OCI-LY7 (cell line): Measurements from ENCODE around the gene POLR1E.

ENCODE experiments used
- CTCF ChIP-seq: fragments of 200-600 bp; sonication (generic); conservative IDR thresholded peaks from 2 replicates; pipeline ENCODE4 v1.5.1; 2014; ENCODE audit warnings: mild to moderate bottlenecking, antibody characterized with exemption, low read length, moderate library complexity, mixed read lengths
- EZH2phosphoT487 ChIP-seq: fragments of 200-600 bp; sonication (generic); IDR thresholded peaks from 2 replicates; pipeline ENCODE4 v1.6.1; 2018; ENCODE audit warnings: low read depth, borderline replicate concordance, mild to moderate bottlenecking, mixed run types, antibody characterized with exemption, low read length, moderate library complexity, mixed read lengths

- TF ChIP-seq CTCF, result no peak
- TF ChIP-seq EZH2phosphoT487, result no peak
Measured at GRCh38 chr9:37517923-37518322, 32.2 kb downstream of the POLR1E start.
